ENCODE data around the gene KCTD16.

DNA sequence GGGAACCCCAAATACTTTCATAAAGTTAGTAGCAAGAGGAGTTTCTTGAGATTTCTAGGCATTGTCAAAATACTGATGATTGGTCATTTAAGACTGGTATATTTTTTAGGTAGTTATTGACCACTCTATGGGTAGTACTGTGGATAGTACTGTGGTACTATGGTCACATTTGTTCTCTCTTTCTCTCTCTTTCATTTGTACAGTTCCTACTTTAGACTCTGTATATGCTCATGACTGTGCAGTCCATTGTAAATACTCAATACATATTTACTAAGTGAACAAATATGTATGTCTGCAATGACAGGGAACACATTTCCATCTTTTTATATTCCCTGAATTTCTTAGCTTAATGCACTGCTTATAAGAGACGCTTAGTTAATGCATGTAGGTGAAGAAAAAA is 215.6 kb downstream of the KCTD16 start:
- TF ChIP-seq, protein P1, sequence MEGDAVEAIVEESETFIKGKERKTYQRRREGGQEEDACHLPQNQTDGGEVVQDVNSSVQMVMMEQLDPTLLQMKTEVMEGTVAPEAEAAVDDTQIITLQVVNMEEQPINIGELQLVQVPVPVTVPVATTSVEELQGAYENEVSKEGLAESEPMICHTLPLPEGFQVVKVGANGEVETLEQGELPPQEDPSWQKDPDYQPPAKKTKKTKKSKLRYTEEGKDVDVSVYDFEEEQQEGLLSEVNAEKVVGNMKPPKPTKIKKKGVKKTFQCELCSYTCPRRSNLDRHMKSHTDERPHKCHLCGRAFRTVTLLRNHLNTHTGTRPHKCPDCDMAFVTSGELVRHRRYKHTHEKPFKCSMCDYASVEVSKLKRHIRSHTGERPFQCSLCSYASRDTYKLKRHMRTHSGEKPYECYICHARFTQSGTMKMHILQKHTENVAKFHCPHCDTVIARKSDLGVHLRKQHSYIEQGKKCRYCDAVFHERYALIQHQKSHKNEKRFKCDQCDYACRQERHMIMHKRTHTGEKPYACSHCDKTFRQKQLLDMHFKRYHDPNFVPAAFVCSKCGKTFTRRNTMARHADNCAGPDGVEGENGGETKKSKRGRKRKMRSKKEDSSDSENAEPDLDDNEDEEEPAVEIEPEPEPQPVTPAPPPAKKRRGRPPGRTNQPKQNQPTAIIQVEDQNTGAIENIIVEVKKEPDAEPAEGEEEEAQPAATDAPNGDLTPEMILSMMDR (IDR thresholded peaks at IDR 0.05; ENCODE audit: low read length) = no peak
- TF ChIP-seq EZH2phosphoT487 (IDR thresholded peaks at IDR 0.05; ENCODE audit: low read length) = no peak
